Astrocyte (in vitro differentiated cells and primary cell): ENCODE measurements around the gene GRK3. TPM values are rescaled to one million over a fixed set of nuclear protein-coding genes. Genes with fewer than 3 reads are reported as not detected.
"Not testable (repeated sequence)": the region's sequence is repeated elsewhere in the genome, so short reads cannot be mapped to it uniquely, and the experiment has no call there.

Experiments used
- DNase-seq: peaks from one replicate; pipeline ENCODE4 v3.0.0-alpha.2; 2010; ENCODE audit warnings: low read depth
- FAIRE-seq: peaks from 2 replicates; lab custom pipeline; 2011; peaks lifted over from hg19 to GRCh38; lab: Jason Lieb, UNC
- H2AFZ ChIP-seq: 2 replicates; pipeline ENCODE4 v1.6.0; 2012; ENCODE audit warnings: low read depth, low read length, inconsistent platforms
- H3K27ac ChIP-seq: 2 replicates; pipeline ENCODE4 v1.5.1; 2011; ENCODE audit warnings: low read depth, low read length, inconsistent platforms
- H3K27me3 ChIP-seq: 2 replicates; pipeline ENCODE4 v1.6.0; 2011; ENCODE audit warnings: low read length, inconsistent platforms; ENCODE audit not compliant: insufficient read depth
- H3K36me3 ChIP-seq: 2 replicates; pipeline ENCODE4 v1.5.1; 2011; ENCODE audit warnings: low read length, inconsistent platforms; ENCODE audit not compliant: insufficient read depth
- H3K4me1 ChIP-seq: 2 replicates; pipeline ENCODE4 v1.5.1; 2011; ENCODE audit warnings: low read length, inconsistent platforms; ENCODE audit not compliant: insufficient read depth
- H3K4me2 ChIP-seq: 2 replicates; pipeline ENCODE4 v1.6.0; 2012; ENCODE audit warnings: low read length, inconsistent platforms
- H3K4me3 ChIP-seq: 2 replicates; pipeline ENCODE4 v1.5.1; 2011; ENCODE audit warnings: low read depth, mild to moderate bottlenecking, low read length, inconsistent platforms; ENCODE audit not compliant: insufficient read depth
- H3K79me2 ChIP-seq: 2 replicates; pipeline ENCODE4 v1.6.0; 2012; ENCODE audit warnings: mild to moderate bottlenecking, low read length, inconsistent platforms; ENCODE audit not compliant: insufficient read depth
- H3K9ac ChIP-seq: 2 replicates; pipeline ENCODE4 v1.6.0; 2012; ENCODE audit warnings: mild to moderate bottlenecking, low read length, inconsistent platforms
- H3K9me3 ChIP-seq: 2 replicates; pipeline ENCODE4 v1.5.1; 2012; ENCODE audit warnings: low read depth, mild to moderate bottlenecking, low read length, inconsistent platforms; ENCODE audit not compliant: insufficient read depth
- H4K20me1 ChIP-seq: 2 replicates; pipeline ENCODE4 v1.6.0; 2012; ENCODE audit warnings: low read length, inconsistent platforms; ENCODE audit not compliant: insufficient read depth
- H3K27ac Mint-ChIP-seq: one replicate; pipeline ENCODE4 v1.8.0; 2021; ENCODE audit warnings: mild to moderate bottlenecking, mixed read lengths; ENCODE audit not compliant: unreplicated experiment
- H3K27me3 Mint-ChIP-seq: one replicate; pipeline ENCODE4 v1.8.0; 2021; ENCODE audit warnings: low read depth, mixed read lengths; ENCODE audit not compliant: unreplicated experiment
- H3K36me3 Mint-ChIP-seq: one replicate; pipeline ENCODE4 v1.8.0; 2021; ENCODE audit warnings: low read depth, mixed read lengths; ENCODE audit not compliant: unreplicated experiment
- H3K4me1 Mint-ChIP-seq: one replicate; pipeline ENCODE4 v1.8.0; 2021; ENCODE audit warnings: low read depth, mixed read lengths; ENCODE audit not compliant: unreplicated experiment
- H3K4me3 Mint-ChIP-seq: one replicate; pipeline ENCODE4 v1.8.0; 2021; ENCODE audit warnings: mild to moderate bottlenecking, moderate library complexity, mixed read lengths; ENCODE audit not compliant: unreplicated experiment
- H3K9me3 Mint-ChIP-seq: one replicate; pipeline ENCODE4 v1.8.0; 2021; ENCODE audit warnings: mild to moderate bottlenecking, mixed read lengths; ENCODE audit not compliant: unreplicated experiment
- EZH2 ChIP-seq: IDR thresholded peaks from 2 replicates; pipeline ENCODE4 v1.6.1; 2012; ENCODE audit warnings: mild to moderate bottlenecking, low read length, inconsistent platforms; ENCODE audit not compliant: insufficient read depth
- total RNA-seq: library from RNA; stranded (reverse); gene quantifications from 2 replicates; pipeline ENCODE4 v1.2.1, GENCODE V29; 2021
- TF ChIP-seq, protein P1 (sequence below): IDR thresholded peaks from 2 replicates; pipeline ENCODE4 v1.5.1; 2011; ENCODE audit warnings: low read depth, mild to moderate bottlenecking, inconsistent platforms, low read length, moderate library complexity; ENCODE audit not compliant: insufficient read depth

GRK3 gene
- total RNA-seq, 1 donor from 2014 or later = 7.2 TPM

DNA sequence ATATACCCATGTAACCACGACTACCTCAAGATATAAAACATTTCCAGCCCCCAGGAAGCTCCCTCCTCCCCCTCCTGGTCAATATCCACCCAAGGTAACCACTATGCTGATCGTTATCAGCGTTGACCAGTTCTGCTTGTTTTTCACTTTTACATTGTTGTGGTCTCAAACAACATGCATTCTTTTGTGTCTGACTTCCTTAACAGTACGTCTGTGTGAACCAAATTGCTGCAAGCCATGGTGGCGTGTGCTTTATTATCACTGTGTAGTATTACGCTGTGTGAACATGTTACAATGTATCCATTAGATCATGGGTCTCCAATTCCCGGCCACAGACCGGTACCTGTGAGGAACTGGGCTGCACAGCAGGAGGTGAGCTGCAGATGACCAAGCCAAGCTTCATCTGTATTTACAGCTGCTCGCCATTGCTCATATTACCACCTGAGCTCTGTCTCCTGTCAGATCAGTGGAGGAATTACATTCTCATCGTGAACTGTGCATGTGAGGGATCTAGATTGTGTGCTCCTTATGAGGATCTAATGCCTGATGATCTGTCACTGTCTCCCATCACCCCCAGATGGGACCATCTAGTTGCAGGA, 15.5 kb upstream of the GRK3 start:
- no peaks in the 10 kb centered on the region for H3K36me3 ChIP-seq
- no peaks in the 10 kb centered on the region for H4K20me1 ChIP-seq
- DNase-seq (peak; percentile 25), FAIRE-seq (no peak)
- no peak overlapping the region for H3K9ac ChIP-seq
- peaks cover 12% of the 10 kb centered on the region for H3K27me3 ChIP-seq
- no peaks in the 10 kb centered on the region for H3K9me3 Mint-ChIP-seq
- H3K4me3 ChIP-seq = no peak overlapping the region
- H3K27me3 Mint-ChIP-seq = peaks cover 8% of the 10 kb centered on the region
- H3K79me2 ChIP-seq = no peaks in the 10 kb centered on the region
- H3K36me3 Mint-ChIP-seq = peaks cover 2% of the 10 kb centered on the region
- no peaks in the 10 kb centered on the region for H3K9me3 ChIP-seq
- H3K27ac Mint-ChIP-seq = no peak overlapping the region
- H2AFZ ChIP-seq = no peak overlapping the region
- no peak overlapping the region for H3K4me2 ChIP-seq
- TF ChIP-seq, protein P1, sequence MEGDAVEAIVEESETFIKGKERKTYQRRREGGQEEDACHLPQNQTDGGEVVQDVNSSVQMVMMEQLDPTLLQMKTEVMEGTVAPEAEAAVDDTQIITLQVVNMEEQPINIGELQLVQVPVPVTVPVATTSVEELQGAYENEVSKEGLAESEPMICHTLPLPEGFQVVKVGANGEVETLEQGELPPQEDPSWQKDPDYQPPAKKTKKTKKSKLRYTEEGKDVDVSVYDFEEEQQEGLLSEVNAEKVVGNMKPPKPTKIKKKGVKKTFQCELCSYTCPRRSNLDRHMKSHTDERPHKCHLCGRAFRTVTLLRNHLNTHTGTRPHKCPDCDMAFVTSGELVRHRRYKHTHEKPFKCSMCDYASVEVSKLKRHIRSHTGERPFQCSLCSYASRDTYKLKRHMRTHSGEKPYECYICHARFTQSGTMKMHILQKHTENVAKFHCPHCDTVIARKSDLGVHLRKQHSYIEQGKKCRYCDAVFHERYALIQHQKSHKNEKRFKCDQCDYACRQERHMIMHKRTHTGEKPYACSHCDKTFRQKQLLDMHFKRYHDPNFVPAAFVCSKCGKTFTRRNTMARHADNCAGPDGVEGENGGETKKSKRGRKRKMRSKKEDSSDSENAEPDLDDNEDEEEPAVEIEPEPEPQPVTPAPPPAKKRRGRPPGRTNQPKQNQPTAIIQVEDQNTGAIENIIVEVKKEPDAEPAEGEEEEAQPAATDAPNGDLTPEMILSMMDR = no peak
- no peak for TF ChIP-seq EZH2
- peaks cover 16% of the 10 kb centered on the region for H3K4me1 Mint-ChIP-seq
- H3K27ac ChIP-seq = no peak overlapping the region
- H3K4me1 ChIP-seq = no peaks in the 10 kb centered on the region
- H3K4me3 Mint-ChIP-seq = no peak overlapping the region

DNA sequence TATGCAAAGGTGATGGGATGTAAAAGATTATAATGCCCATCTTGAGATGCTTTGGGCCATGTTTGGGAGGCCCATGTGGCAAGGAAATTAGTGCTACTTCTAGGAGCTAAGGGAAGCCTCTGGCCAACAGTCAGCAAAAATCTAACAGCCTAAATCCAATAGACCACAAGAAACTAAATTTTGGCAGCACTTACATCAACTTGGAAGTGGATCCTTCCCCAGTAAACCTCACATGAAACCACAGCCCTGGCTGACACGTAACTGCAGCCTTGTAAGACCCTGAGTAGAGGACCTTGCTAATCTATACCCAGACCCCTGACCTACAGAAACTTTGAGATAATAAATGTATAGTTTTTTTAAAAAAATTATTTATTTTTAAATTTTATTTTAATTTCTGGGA, 13.1 kb upstream of the GRK3 start:
- Mint-ChIP-seq H3K9me3 (no peaks in the 10 kb centered on the region), H3K4me3 (no peak overlapping the region), H3K27ac (no peak overlapping the region), H3K27me3 (peaks cover 8% of the 10 kb centered on the region), H3K4me1 (peaks cover 16% of the 10 kb centered on the region), H3K36me3 (no peaks in the 10 kb centered on the region)
- Histone ChIP-seq H3K79me2 (no peaks in the 10 kb centered on the region), H4K20me1 (no peaks in the 10 kb centered on the region), H3K4me2 (no peak overlapping the region), H3K9me3 (no peaks in the 10 kb centered on the region), H3K27me3 (peaks cover 6% of the 10 kb centered on the region), H2AFZ (no peak overlapping the region), H3K9ac (no peak overlapping the region), H3K4me3 (no peak overlapping the region), H3K4me1 (no peaks in the 10 kb centered on the region), H3K36me3 (no peaks in the 10 kb centered on the region), H3K27ac (no peak overlapping the region)
- TF ChIP-seq, protein P1 = no peak
- TF ChIP-seq EZH2 = no peak
- FAIRE-seq = no peak
- DNase-seq = peak; percentile 82

DNA sequence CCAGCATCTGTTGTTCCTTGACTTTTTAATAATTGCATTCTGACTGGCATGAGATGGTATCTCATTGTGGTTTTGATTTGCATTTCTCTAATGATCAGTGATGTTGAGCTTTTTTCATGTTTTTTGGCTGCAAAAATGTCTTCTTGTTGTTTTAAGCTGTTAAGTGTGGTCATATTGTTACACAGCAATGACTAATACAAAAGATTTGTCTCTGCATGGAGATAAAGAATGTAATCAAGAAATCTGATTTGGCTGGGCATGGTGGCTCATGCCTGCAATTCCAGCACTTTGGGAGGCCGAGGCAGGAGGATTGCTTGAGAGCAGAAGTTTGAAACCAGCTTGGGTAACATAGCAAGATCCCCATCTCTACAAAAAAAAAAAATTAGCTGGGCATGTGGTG, 12.1 kb upstream of the GRK3 start:
- H3K79me2 ChIP-seq, H2AFZ ChIP-seq, H3K27me3 Mint-ChIP-seq, H3K4me3 ChIP-seq, H3K27ac ChIP-seq, H3K9me3 Mint-ChIP-seq, H3K9me3 ChIP-seq, H4K20me1 ChIP-seq, H3K36me3 Mint-ChIP-seq, FAIRE-seq, H3K9ac ChIP-seq, H3K4me3 Mint-ChIP-seq, H3K4me1 ChIP-seq, H3K27ac Mint-ChIP-seq, H3K36me3 ChIP-seq, H3K4me2 ChIP-seq: not testable (repeated sequence)
- H3K4me1 Mint-ChIP-seq = peaks cover 11% of the 10 kb centered on the region
- peak; percentile 94 for DNase-seq
- H3K27me3 ChIP-seq = peaks cover 12% of the 10 kb centered on the region
